ENCODE measurements around the gene SH2D3A. TPM values are rescaled to one million over a fixed set of nuclear protein-coding genes. Genes with fewer than 3 reads are reported as not detected.
"Not testable (repeated sequence)": the region's sequence is repeated elsewhere in the genome, so short reads cannot be mapped to it uniquely, and the experiment has no call there.

Gene SH2D3A
- polyA plus RNA-seq, 1 donor, result 1.4 TPM

DNA sequence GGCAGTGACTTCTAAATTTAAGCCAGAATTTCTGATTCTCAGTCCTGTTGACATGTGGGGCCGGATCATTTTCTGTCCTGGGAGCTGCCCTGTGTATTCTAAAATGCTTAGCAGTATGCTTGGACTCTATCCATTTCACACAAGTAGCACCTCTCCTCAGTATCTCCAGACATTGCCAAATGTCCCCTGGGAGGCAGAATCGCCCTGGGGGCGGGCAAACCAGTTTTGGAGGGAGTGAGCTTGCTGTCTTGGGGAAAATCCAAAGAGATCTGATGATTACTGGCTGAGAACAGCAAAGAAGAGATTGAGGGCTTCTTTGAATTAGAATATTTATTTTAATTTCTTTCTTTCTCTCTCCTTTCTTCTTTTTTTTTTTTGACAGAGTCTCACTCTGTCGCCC lies 21.7 kb upstream of the SH2D3A start:
- no peak for DNase-seq

DNA sequence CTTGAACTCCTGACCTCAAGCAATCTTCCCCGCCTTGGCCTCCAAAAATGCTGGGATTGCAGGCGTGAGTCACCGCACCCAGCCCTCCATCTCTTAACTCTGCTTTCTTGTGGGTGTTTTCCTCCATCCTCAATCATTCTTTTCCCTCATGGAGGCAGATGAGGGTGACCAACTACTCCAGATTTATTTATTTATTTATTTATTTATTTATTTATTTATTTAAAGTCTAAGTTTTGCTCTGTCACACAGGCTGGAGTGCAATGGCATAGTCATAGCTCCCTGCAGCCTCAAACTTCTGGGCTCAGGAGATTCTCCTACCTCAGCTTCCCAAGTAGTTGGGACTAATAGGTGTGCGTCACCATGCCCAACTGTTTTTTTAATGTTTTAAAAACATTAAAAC lies 20.2 kb upstream of the SH2D3A start:
- no peak for DNase-seq

DNA sequence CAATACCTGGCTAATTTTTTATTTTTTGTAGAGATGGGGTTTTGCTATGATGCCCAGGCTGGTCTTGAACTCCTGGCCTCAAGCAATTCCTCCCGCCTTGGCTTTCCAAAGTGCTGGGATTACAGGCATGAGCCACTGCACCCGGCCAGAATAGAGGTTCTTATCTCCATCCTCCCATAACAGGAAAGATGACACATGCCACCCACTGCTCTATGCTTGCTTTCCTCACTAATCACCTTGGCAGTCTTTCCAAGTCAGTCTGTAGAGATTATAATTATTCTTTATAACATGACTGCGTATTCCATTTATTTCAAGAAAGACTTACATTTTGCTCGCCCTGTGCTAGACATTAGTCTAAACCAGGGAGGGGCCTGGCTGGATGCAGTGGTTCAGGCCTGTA lies 12.0 kb upstream of the SH2D3A start:
- no peak for DNase-seq

DNA sequence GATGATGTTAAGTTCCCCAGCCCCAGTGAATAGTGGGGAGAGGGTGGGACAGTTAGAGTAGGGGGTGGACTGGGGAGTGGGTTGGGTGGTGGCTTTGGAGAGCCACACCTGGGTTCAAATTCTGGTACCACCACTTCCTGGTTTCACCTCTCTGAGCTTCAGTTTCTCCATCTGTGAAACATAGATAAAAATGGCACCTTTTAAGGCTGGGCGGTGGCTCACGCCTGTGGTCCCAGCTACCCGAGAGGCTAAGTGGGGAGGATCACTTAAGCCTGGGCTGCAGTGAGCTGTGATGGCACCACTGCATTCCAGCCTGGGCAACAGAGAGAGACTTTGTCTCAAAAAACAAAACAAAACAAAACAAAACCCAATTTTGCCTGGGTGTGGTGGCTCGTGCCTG lies 11.2 kb upstream of the SH2D3A start:
- DNase-seq, result no peak

DNA sequence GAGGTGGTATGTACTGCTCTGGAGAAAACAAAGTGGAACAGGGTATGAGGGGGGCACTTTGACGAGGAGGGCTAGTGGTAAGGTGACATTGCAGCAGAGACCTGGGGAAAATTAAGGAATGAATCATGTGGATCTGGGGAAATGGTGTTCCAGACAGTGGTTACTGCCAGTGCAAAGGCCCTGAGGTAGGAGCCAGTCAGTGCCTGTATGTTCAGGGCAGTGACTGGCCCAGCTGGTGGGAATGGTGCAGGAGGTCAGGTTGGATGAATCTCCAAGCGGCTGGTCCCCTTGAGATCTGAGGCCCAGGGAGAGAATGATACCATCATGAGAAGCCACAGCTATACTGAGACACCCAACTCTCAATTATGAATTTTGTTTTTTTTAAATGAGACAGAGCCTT lies 10.2 kb upstream of the SH2D3A start:
- no peak for DNase-seq

DNA sequence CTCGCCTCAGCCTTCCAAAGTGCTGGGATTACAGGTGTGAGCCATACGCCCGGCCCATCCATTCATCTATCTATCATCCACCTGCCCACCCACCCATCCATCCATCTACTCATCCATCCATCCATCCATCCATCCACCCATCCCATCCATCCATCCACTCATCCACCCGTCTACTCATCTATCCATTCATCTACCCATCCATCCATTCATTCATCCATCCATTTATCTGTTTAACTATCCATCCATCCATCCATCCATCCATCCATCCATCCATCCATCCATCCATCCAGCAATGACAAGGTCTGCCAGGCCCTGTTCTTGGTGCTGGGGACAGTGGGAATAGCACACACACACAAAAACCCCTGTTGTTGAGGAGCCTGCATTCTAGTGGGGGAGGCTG lies 9.8 kb upstream of the SH2D3A start:
- DNase-seq, result no peak

DNA sequence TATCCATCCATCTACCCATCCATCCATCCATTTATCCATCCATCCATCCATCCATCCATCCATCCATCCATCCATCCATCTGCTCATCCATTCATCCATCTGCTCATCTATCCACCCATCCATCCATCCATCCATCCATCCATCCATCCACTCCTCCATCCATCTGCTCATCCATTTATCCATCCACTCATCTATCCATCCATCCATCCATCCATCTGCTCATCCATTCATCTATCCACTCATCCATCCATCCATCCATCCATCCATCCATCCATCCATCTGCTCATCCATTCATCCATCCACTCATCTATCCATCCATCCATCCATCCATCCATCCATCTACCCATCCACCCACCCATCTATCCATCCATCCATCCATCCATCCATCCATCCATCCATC lies 8.8 kb upstream of the SH2D3A start:
- DNase-seq, result not testable (repeated sequence)

DNA sequence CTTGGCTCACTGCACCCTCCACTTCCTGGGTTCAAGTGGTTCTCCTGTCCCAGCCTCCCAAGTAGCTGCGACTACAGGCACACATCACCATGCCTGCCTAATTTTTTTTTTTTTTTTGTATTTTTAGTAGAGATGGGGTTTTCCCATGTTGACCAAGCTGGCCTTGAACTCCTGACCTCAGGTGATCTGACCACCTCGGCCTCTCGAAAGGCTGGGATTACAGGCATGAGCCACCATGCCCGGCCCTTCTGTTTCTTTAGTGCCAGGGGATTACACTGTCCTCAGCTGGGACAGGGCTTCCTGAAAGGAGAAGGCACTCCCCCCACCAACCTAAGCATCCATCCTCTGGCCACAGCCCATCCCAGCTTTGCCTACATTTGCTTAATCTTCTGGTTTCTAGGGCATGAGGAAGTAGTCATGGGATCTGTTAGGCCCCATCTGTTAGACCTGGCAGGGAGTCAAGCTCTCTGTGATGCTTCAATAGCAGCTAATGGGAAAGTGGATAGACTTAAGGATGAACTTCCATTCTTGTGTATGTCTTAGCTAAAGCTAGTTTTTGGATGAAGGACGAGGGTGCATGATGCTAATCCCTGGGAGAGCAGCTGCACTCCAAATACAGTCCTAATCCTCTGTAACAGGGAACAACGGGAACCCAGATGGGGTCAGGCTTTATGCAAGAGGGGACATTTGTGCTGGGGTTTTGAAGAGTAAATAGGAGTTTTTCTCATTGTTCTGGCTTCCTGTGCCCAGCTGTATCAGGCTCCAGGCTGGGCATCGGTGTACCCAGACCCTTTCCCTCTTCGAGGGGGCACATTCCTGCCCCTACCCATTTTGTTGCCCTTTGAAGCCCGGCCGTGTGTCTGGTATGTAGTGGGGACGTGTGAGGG lies 7.8 kb upstream of the SH2D3A start:
- no peak for DNase-seq

DNA sequence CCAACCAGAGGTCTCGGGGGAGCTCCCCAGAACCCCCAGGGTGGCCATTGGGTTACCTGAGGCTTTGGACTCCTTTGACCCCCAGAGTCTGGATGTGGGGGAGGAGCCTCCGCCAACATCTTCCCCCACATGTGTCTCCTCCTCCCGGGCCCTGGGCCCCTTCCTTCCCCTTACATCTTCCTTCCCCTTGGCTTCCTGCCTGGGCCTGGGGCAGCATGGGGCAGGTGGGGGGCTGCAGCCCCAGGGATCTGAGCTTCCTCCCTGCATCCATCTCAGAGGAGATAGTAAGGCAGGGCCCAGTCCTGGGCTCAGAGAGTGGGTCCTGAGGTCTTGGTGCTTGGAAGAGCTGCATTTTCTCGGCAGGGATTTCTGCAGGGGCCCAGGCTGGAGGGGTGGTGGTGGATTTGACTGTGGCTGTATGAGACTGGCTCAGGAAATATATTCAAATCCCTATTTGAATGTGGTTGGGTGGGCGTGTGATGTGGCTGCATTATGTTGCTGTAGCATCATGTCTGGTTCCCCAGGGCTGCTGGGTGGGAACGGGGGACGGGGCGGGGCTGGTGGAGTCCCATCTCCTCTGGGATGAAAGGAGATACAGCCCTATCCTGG lies 6.2 kb upstream of the SH2D3A start:
- no peak for DNase-seq

DNA sequence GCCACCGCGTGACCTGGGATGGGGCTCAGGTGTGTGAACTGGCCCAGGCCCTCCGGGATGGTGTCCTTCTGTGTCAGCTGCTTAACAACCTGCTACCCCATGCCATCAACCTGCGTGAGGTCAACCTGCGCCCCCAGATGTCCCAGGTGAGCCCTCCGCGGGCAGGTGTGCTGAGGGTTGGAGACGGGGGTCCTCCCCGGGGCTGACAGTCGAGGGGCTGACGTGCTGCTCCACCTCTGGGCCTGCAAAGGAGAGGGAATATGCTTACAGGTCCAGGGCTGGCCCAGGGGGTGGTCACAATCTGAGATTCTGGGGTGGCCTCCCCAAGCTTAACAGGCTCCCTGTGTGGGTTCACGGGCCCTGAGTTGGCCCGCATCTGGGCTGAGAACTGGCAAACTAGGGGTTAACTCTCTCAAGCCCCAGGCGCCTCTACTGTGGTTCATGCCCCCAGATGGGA lies 5.7 kb upstream of the SH2D3A start:
- DNase-seq, result no peak

DNA sequence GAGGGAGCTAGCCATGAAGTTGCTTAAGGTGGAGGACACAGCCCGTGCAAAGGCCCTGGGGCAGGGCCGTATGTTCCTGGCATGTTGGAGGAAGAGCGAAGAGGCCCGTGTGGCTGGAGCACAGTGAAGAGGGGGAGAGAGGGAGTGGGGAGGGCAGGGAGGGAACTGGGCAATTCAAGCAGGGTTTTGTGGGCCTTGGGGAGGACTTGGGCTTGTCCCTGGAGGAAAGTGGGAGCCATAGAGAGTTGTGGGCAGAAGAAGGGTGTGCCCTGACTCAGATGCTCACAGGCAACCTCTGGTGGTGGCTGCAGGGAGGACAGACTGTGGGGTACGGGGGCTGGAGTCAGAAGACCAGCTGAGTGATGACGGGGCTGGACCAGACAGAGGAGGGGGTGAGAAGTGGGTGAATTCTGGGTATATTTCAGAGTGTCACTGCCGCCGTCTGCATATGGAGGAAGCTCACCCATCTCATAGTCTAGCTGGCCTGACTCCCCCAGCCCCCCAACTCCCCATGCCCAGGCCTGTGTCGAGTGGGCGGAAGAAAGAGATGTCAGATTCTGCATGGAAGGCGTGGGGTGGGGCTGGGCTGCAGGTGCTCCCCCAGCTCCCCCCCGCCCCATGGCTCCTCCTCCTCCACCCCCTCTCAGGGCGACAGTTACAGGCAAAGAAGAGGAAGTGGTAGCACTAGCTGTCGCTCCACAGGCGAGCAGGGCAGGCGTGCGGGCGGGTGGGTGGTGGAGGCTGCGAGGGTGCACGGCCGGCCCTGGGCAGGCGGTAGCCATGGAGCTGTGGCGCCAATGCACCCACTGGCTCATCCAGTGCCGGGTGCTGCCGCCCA lies 5.0 kb upstream of the SH2D3A start, which contains the start of gene VAV1:
VAV1 (plus strand) TSS at position 681 of the 838 bp plus-strand sequence; CDS start at position 781, 100 bp downstream.
- no peak for DNase-seq

DNA sequence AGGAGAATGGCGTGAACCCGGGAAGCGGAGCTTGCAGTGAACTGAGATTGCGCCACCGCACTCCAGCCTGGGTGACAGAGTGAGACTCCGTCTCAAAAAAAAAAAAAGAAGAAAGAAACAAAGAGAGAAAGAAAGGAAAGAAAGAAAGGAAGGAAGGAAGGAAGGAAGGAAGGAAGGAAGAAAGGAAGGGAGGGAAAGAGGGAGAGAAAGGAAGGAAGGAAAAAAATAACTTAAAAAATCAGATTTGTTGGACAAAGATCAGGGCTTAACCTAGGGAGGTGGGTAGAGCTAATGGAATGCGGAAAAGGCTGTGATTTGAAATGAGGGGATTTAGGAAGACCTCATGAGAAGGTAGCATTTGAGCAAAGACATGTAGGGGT lies 4.4 kb upstream of the SH2D3A start:
- DNase-seq, result not testable (repeated sequence)

DNA sequence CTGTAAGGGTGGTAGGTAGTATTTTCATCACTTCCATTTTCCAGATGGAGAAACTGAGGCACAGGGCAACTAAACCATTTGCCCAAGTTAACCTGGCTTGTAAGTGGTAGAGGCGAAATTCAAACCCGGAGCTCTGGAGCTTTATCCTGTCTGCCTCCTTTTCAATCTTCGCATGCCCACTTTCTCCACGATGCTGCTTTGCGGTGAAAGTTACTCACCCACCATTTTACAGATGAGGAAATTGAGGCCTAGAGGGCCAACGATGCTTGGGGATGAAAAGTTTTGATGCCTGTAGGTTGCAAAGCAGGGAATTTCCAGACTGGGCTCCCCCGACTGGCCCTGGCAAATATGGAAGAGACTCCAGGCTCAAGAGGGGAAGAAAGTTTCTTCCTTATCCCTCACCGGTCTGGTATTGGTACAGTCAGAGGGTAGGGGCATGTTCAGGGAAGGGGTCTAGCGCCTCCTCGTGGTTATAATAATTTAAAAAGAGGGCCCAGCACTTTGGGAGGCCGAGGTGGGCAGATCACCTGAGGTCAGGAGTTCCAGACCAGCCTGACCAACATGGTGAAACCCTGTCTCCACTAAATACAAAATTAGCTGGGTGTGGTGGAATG lies 1.9 kb upstream of the SH2D3A start:
- DNase-seq, result no peak

DNA sequence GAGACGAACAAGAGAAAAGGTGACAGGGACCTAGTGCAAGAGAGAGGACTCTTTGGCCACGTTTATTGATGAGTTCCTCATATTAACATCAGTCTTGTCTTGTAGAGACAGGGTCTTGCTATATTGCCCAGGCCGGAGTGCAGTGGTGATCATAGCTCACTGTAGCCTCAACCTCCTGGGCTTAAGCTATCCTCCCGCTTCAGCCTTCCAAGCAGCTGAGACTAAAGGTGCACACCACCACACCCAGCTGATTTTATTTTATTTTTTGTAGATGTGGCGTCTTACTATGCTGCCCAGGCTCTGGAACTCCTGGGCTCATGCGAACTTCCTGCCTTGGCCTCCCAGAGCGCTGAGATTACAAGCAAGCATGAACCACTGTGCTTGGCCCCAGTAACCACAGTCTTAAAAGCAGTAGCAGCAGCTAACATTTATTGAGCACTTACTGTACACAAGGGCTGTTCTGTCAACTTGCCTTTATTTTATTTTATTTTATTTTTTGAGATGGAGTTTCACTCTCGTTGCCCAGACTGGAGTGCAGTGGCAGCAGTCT lies 1.1 kb upstream of the SH2D3A start:
- DNase-seq, result no peak

DNA sequence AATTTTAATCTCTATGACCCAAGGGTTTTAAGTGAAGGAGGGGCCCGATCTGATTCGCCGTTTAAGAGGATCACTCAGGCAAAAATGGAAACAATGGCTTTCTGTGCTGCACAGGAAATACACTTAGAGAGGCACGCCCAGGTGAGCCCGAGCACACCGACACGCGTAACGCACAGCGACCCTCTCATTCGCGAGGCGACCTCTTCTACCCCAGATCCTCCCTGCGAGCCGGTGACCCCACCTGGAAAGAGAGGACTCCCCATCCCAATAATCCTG lies 216 bp downstream of the SH2D3A start:
- no peak for DNase-seq

DNA sequence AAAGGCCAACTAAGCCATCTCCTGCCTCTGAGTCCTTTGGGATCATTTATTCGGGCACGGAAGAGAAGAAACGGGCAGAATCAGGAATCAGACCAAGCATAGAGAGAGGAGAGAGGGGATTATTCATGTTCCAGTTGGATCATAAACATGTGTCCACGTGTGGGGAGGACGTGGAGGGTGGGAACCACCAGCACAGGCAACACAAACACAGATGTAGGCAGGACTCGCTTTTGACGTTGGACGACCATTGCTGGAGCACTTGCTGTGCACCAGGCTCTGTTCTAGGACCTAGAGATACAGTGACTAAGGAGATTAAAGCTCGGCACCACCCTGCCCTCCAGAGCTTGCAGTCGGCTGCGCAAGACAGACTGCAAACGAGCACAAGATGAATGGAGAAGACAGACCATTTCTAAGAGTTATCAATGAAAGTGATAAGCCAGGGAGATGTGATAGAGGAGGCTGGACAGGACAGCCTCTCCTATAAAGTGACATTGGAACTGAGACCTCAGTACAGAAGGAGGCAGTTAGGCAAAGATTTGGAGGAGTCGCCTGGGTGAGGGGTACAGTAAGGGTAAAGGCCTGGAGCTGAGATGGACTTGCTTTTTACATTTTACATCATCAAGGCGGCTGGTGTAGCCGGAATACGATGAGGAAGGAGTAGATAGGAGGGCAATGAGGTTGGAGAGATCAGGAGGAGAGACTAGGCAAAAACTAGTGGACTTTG lies 716 bp downstream of the SH2D3A start:
- DNase-seq, result no peak

DNA sequence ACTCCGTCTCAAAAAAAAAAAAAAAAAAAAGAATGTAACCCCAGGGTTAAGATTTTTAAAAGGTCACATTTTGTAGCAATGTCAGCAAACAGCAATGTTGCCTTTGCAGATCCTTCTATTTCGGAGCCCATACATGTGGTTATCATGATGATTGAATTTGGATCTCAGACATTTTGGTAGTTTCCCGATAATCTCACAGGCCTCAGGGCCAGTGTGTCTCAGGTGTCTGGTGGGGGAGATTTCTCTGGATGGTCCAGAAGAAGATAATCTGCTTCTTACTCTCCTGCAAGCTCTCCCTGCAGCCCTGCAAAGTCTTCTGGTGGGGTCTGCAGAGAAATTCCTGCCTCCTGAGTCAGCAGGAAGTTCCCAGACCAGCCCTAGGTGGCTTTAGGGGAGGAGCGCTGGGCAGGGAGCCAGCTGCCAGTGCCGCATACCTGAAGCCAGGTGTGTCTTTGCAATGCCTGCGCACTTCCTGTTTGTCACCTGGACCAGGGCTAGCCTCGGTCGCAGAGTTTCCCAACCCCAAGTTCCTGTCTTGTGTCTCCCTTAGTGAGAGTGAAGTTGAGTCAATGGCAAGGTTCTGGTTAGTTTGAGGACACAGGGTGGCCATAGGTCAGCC lies 1.4 kb downstream of the SH2D3A start:
- DNase-seq, result no peak

DNA sequence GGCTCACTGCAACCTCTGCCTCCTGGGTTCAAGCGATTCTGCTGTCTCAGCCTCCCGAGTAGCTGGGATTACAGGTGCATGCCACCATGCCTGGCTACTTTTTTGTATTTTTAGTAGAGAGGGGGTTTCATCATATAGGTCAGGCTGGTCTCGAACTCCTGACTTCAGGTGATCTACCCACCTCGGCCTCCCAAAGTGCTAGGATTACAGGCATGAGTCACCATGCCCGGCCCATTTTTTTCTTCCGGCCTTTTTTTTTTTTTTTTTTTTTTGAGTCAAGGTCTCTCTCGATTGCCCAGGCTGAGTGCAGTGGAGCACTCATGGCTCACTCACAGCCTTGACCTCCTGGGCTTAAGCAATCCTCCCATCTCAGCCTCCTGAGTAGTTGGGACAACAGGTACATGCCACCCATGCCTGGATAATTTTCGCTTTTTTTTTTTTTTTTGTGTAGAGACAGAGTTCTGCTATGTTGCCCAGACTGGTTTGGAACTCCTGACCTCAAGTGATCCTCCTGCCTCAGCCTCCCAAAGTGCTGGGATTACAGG lies 4.9 kb downstream of the SH2D3A start:
- DNase-seq, result not testable (repeated sequence)

DNA sequence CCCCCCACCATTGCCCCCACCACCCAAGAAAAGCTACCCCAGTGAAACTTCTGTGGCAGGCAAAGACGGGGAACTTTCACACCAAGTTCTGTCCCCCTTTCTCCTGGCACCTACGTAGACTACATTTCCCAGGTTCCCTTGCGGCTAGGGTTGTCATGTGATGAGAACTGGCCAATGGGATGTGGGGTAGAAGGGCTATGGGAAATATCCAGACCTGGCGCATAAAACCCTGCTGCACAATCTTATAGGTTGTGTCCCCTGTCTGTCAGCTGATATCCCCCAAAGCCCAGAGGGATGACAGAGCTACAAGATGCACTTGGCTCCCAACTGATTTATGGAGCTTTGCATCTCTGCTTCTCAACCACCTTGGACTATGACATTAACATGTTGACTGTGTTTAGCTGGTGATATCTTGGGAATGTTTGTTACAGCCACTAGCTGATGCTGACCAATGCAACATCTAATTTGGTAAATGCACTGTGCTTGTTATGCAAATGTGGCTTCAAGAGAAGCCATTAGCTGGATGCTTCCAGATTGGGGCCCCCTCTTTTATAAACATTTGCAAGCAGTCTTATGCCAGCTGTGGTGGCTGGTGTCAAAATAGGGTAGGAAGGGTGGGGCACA lies 6.1 kb downstream of the SH2D3A start:
- DNase-seq, result no peak

DNA sequence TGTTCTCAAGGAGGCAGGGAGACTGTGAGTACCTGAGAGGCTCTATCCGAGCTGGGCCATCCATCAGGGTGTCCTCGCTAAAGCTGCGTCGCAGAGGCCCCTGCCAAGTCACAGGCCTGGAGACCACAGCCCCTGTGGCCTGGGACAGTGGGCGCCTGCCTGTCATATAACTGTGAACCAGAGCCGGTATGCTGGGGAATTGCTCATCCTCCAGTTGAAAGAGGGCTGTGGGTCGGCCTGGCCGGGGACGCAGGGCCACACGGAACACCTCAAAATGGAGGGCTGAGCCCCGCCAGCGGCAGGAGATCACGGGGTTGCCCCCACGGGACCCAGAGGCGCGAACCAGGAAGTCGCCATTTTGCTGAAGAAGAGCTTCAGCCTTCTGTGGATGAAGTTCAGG lies 6.6 kb downstream of the SH2D3A start:
- DNase-seq, result no peak

All from hindlimb muscle (tissue), 1 donor.